ENCODE results near the gene TCERG1L.

TCERG1L gene

GRCh38 chr10:131207176-131207575, 104.3 kb downstream of the TCERG1L start:
- no peak for DNase-seq (ENCODE audit: low read depth)

- DNase-seq (ENCODE audit: low read depth): no peak
Observed at GRCh38 chr10:131206111-131206995, 105.2 kb downstream of the TCERG1L start.

GRCh38 chr10:131205556-131205955, 106.0 kb downstream of the TCERG1L start:
- DNase-seq (ENCODE audit: low read depth): no peak

- no peak for DNase-seq (ENCODE audit: low read depth)
Observed at GRCh38 chr10:131204406-131205152, 106.9 kb downstream of the TCERG1L start.

GRCh38 chr10:131203456-131204357, 107.8 kb downstream of the TCERG1L start:
- DNase-seq (ENCODE audit: low read depth): no peak

GRCh38 chr10:131202990-131203389, 108.5 kb downstream of the TCERG1L start:
- no peak for DNase-seq (ENCODE audit: low read depth)

GRCh38 chr10:131201741-131202515, 109.6 kb downstream of the TCERG1L start:
- DNase-seq (ENCODE audit: low read depth): no peak

- no peak for DNase-seq (ENCODE audit: low read depth)
Observed at GRCh38 chr10:131200856-131201470, 110.6 kb downstream of the TCERG1L start.

GRCh38 chr10:131199646-131200045, 111.9 kb downstream of the TCERG1L start:
- no peak for DNase-seq (ENCODE audit: low read depth)

- no peak for DNase-seq (ENCODE audit: low read depth)
Observed at GRCh38 chr10:131198843-131199242, 112.7 kb downstream of the TCERG1L start.

- no peak for DNase-seq (ENCODE audit: low read depth)
Observed at GRCh38 chr10:131198401-131198800, 113.1 kb downstream of the TCERG1L start.

GRCh38 chr10:131196176-131196885, 115.2 kb downstream of the TCERG1L start:
- no peak for DNase-seq (ENCODE audit: low read depth)

GRCh38 chr10:131195558-131196159, 115.9 kb downstream of the TCERG1L start:
- no peak for DNase-seq (ENCODE audit: low read depth)

- DNase-seq (ENCODE audit: low read depth): no peak
Observed at GRCh38 chr10:131195116-131195515, 116.4 kb downstream of the TCERG1L start.

GRCh38 chr10:131193923-131194322, 117.6 kb downstream of the TCERG1L start:
- DNase-seq (ENCODE audit: low read depth): no peak

GRCh38 chr10:131188494-131188893, 123.0 kb downstream of the TCERG1L start:
- DNase-seq (ENCODE audit: low read depth): no peak

- DNase-seq (ENCODE audit: low read depth): no peak
Observed at GRCh38 chr10:131187926-131188325, 123.6 kb downstream of the TCERG1L start.

- no peak for DNase-seq (ENCODE audit: low read depth)
Observed at GRCh38 chr10:131187274-131187673, 124.2 kb downstream of the TCERG1L start.

- DNase-seq (ENCODE audit: low read depth): no peak
Observed at GRCh38 chr10:131186547-131187253, 124.8 kb downstream of the TCERG1L start.

Data from stimulated activated CD8-positive, alpha-beta memory T cell treated with anti-CD3 and anti-CD28 coated beads, Interleukin-15, amount 100 ng/mL, for 24 hours (primary cell).